HepG2 (cell line): ENCODE measurements around the gene RIPOR1. TPM values are rescaled to one million over a fixed set of nuclear protein-coding genes. Genes with fewer than 3 reads are reported as not detected.

Source experiments
- DNMT3B ChIP-seq: conservative IDR thresholded peaks from 2 replicates; pipeline ENCODE4 v1.6.1; 2016; ENCODE audit warnings: missing biosample characterization, control low read depth
- ELF1 ChIP-seq: sonication (generic); formaldehyde crosslinking; IDR thresholded peaks from 2 replicates; pipeline ENCODE4 v1.4.0; 2020; ENCODE audit warnings: missing genetic modification reagents
- ETV5 ChIP-seq: IDR thresholded peaks from 2 replicates; pipeline ENCODE4 v1.6.1; 2018; ENCODE audit warnings: missing biosample characterization, missing genetic modification reagents, inconsistent platforms, borderline replicate concordance
- FOXA1 ChIP-seq, 2 experiments: fragments of 450-650 bp in 1 of 2; sonication (generic) in 1 of 2; formaldehyde crosslinking in 1 of 2; IDR thresholded peaks; 2 replicates each; pipeline versions ENCODE4 v1.4.0 to v1.6.1; 2016 to 2020; ENCODE audit warnings: missing genetic modification reagents in 1 of 2
- FOXA3 ChIP-seq: IDR thresholded peaks from 2 replicates; pipeline ENCODE4 v1.6.1; 2016; ENCODE audit warnings: missing genetic modification reagents, missing compliant biosample characterization
- GATAD1 ChIP-seq: IDR thresholded peaks from 2 replicates; pipeline ENCODE4 v1.6.1; 2016; ENCODE audit warnings: missing genetic modification reagents, missing compliant biosample characterization
- HMG20B ChIP-seq: conservative IDR thresholded peaks from 2 replicates; pipeline ENCODE4 v1.6.1; 2016; ENCODE audit warnings: missing genetic modification reagents, missing compliant biosample characterization
- HNRNPUL1 ChIP-seq: fragments of 200-400 bp; formaldehyde crosslinking; IDR thresholded peaks from 2 replicates; pipeline ENCODE4 v1.6.1; 2017; ENCODE audit warnings: low read depth, mild to moderate bottlenecking, low read length, moderate library complexity
- KDM2A ChIP-seq: sonication (generic); formaldehyde crosslinking; IDR thresholded peaks from 2 replicates; pipeline ENCODE4 v1.4.0; 2020; ENCODE audit warnings: low read depth, missing genetic modification reagents, borderline replicate concordance
- MXI1 ChIP-seq: IDR thresholded peaks from 3 replicates; pipeline ENCODE4 v1.6.1; 2012; ENCODE audit warnings: low read depth, low read length, inconsistent platforms, borderline replicate concordance
- MZF1 ChIP-seq: sonication (generic); formaldehyde crosslinking; IDR thresholded peaks from 2 replicates; pipeline ENCODE4 v1.8.1; 2023; ENCODE audit warnings: mild to moderate bottlenecking, missing genetic modification reagents, borderline replicate concordance
- NAIF1 ChIP-seq: sonication (generic); formaldehyde crosslinking; IDR thresholded peaks from 2 replicates; pipeline ENCODE4 v1.5.0; 2020; ENCODE audit warnings: mild to moderate bottlenecking, missing genetic modification reagents, borderline replicate concordance
- NFE2L1 ChIP-seq: sonication (generic); formaldehyde crosslinking; IDR thresholded peaks from 2 replicates; pipeline ENCODE4 v1.4.0; 2020; ENCODE audit warnings: missing genetic modification reagents, mild to moderate bottlenecking, borderline replicate concordance
- SMARCE1 ChIP-seq: fragments of 450-650 bp; IDR thresholded peaks from 2 replicates; pipeline ENCODE4 v1.6.1; 2017; ENCODE audit warnings: borderline replicate concordance
- TGIF2 ChIP-seq: IDR thresholded peaks from 2 replicates; pipeline ENCODE4 v1.6.1; 2016; ENCODE audit warnings: control low read depth, missing compliant biosample characterization
- ZNF292 ChIP-seq: sonication (generic); formaldehyde crosslinking; IDR thresholded peaks from 2 replicates; pipeline ENCODE4 v1.8.1; 2022; ENCODE audit warnings: mild to moderate bottlenecking, low read depth, missing genetic modification reagents, borderline replicate concordance
- ZNF484 ChIP-seq: sonication (generic); formaldehyde crosslinking; IDR thresholded peaks from 2 replicates; pipeline ENCODE4 v1.5.1; 2020; ENCODE audit warnings: mild to moderate bottlenecking, low read depth, missing genetic modification reagents, borderline replicate concordance
- ZNF589 ChIP-seq: sonication (generic); formaldehyde crosslinking; conservative IDR thresholded peaks from 2 replicates; pipeline ENCODE4 v1.8.0; 2022; ENCODE audit warnings: mild to moderate bottlenecking, moderate library complexity, missing genetic modification reagents
- ZNF7 ChIP-seq: IDR thresholded peaks from 2 replicates; pipeline ENCODE4 v1.6.1; 2016; ENCODE audit warnings: missing biosample characterization, missing genetic modification reagents
- ZNF749 ChIP-seq: sonication (generic); formaldehyde crosslinking; IDR thresholded peaks from 2 replicates; pipeline ENCODE4 v1.8.0; 2022; ENCODE audit warnings: mild to moderate bottlenecking, missing genetic modification reagents, moderate library complexity, borderline replicate concordance
- ZSCAN5A ChIP-seq: sonication (generic); formaldehyde crosslinking; IDR thresholded peaks from 2 replicates; pipeline ENCODE4 v1.8.0; 2022; ENCODE audit warnings: mild to moderate bottlenecking, missing genetic modification reagents, borderline replicate concordance
- polyA plus RNA-seq, 8 experiments: library from polyadenylated mRNA; depleted of rRNA in 3 of 8; stranded (reverse) in 7 of 8; unstranded in 1 of 8; fragments of >200 nt; fragmentation: Illumina TruSeq in 4 of 8; extraction: Trizol in 4 of 8; gene quantifications; 2 replicates each; pipeline versions ENCODE4 v1.2.1 to v1.2.3, GENCODE V29; 2011 to 2016; ENCODE audit warnings: low read depth in 4 of 8, missing spikeins in 1 of 8, mixed read lengths in 1 of 8; ENCODE audit not compliant: insufficient read depth in 1 of 8
- total RNA-seq, 5 experiments: library from RNA; depleted of rRNA; stranded (reverse); fragments of >200 nt; fragmentation: Illumina TruSeq; extraction: Trizol; gene quantifications; 2 replicates each; pipeline ENCODE4 v1.2.3, GENCODE V29; 2016; ENCODE audit warnings: low read depth in 1 of 5
- TF ChIP-seq, protein P1 (sequence below): sonication (generic); formaldehyde crosslinking; IDR thresholded peaks from 2 replicates; pipeline ENCODE4 v1.8.0; 2022; ENCODE audit warnings: mild to moderate bottlenecking, missing genetic modification reagents, moderate library complexity
- TF ChIP-seq, protein P2 (sequence below), 2 experiments: IDR thresholded peaks; 2 replicates each; pipeline ENCODE4 v1.6.1; 2011 to 2012; ENCODE audit warnings: low read length in 2 of 2, borderline replicate concordance in 1 of 2, low read depth in 1 of 2, mild to moderate bottlenecking in 1 of 2, moderate library complexity in 1 of 2

RIPOR1 gene
- total and polyA plus RNA-seq, 2 of the 13 experiments (the other 11 are each of a cell fraction or from before 2014, with no cell fraction given) = 4.6 to 8.1 TPM

GRCh38 chr16:67563708-67564468 is 35.3 kb downstream of the RIPOR1 start (continued):
- TF ChIP-seq ZSCAN5A (0 out of 2 replicates have a peak, but pooled peaks have one; percentile 25), ELF1 (CRISPR knock-in tag) (peak; percentile 19; the same call in 1 of the 2 replicates), MZF1 (CRISPR knock-in tag) (0 out of 2 replicates have a peak, but pooled peaks have one; percentile 60), MXI1 (peak; percentile 50; the same call in 1 of the 3 replicates), FOXA1 (IDR thresholded peaks at IDR 0.05) (no peak), FOXA1 (CRISPR knock-in tag; IDR thresholded peaks at IDR 0.05) (0 out of 2 replicates have a peak, but pooled peaks have one; percentile 45), ZNF749 (CRISPR knock-in tag) (no peak), KDM2A (no peak), HMG20B (CRISPR knock-in tag) (0 out of 2 replicates have a peak, but pooled peaks have one; percentile 52), DNMT3B (CRISPR knock-in tag) (no peak), ZNF589 (CRISPR knock-in tag) (no peak), ZNF484 (CRISPR knock-in tag) (no peak), NAIF1 (CRISPR knock-in tag) (0 out of 2 replicates have a peak, but pooled peaks have one; percentile 58), NFE2L1 (no peak), HNRNPUL1 (no peak), ZNF7 (CRISPR knock-in tag) (no peak), GATAD1 (CRISPR knock-in tag) (0 out of 2 replicates have a peak, but pooled peaks have one; percentile 16), TGIF2 (CRISPR knock-in tag) (peak; percentile 41), ZNF292 (CRISPR knock-in tag) (0 out of 2 replicates have a peak, but pooled peaks have one; percentile 37), ETV5 (CRISPR knock-in tag) (peak; percentile 20; the same call in 1 of the 2 replicates), SMARCE1 (no peak), FOXA3 (CRISPR knock-in tag) (peak; percentile 59; the same call in 1 of the 2 replicates)
- TF ChIP-seq, protein P1, sequence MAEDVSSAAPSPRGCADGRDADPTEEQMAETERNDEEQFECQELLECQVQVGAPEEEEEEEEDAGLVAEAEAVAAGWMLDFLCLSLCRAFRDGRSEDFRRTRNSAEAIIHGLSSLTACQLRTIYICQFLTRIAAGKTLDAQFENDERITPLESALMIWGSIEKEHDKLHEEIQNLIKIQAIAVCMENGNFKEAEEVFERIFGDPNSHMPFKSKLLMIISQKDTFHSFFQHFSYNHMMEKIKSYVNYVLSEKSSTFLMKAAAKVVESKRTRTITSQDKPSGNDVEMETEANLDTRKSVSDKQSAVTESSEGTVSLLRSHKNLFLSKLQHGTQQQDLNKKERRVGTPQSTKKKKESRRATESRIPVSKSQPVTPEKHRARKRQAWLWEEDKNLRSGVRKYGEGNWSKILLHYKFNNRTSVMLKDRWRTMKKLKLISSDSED (CRISPR knock-in tag) = no peak
- TF ChIP-seq, protein P2, sequence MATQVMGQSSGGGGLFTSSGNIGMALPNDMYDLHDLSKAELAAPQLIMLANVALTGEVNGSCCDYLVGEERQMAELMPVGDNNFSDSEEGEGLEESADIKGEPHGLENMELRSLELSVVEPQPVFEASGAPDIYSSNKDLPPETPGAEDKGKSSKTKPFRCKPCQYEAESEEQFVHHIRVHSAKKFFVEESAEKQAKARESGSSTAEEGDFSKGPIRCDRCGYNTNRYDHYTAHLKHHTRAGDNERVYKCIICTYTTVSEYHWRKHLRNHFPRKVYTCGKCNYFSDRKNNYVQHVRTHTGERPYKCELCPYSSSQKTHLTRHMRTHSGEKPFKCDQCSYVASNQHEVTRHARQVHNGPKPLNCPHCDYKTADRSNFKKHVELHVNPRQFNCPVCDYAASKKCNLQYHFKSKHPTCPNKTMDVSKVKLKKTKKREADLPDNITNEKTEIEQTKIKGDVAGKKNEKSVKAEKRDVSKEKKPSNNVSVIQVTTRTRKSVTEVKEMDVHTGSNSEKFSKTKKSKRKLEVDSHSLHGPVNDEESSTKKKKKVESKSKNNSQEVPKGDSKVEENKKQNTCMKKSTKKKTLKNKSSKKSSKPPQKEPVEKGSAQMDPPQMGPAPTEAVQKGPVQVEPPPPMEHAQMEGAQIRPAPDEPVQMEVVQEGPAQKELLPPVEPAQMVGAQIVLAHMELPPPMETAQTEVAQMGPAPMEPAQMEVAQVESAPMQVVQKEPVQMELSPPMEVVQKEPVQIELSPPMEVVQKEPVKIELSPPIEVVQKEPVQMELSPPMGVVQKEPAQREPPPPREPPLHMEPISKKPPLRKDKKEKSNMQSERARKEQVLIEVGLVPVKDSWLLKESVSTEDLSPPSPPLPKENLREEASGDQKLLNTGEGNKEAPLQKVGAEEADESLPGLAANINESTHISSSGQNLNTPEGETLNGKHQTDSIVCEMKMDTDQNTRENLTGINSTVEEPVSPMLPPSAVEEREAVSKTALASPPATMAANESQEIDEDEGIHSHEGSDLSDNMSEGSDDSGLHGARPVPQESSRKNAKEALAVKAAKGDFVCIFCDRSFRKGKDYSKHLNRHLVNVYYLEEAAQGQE (IDR thresholded peaks at IDR 0.05; ENCODE audit: borderline replicate concordance in 1 of 2, low read depth in 1 of 2, low read length in 2 of 2) = 0 out of 4 replicates have a peak, but pooled peaks of 1 of the 2 experiments have one; percentile 11
